Measurements from ENCODE around the gene RHD.
"Not testable (repeated sequence)": the region's sequence is repeated elsewhere in the genome, so short reads cannot be mapped to it uniquely, and the experiment has no call there.

The RHD gene

GRCh38 chr1:25247829-25248754 is 24.2 kb upstream of the RHD start:
- DNase-seq (ENCODE audit: low spot score) = no peak
- Histone ChIP-seq H3K4me3 (peak overlapping the region; percentile 89), H3K27ac (peak overlapping the region; percentile 97 to 100)
- no peak for TF ChIP-seq CTCF (IDR thresholded peaks at IDR 0.05)

GRCh38 chr1:25253911-25254310 is 18.4 kb upstream of the RHD start:
- TF ChIP-seq CTCF (IDR thresholded peaks at IDR 0.05) = no peak
- no peak for DNase-seq (ENCODE audit: low spot score)
- no peak overlapping the region for H3K27ac ChIP-seq

GRCh38 chr1:25255706-25256577 is 16.4 kb upstream of the RHD start:
- no peak for TF ChIP-seq CTCF (IDR thresholded peaks at IDR 0.05)
- H3K27ac ChIP-seq = no peak overlapping the region
- no peak overlapping the region for H3K4me3 ChIP-seq
- DNase-seq (ENCODE audit: low spot score) = no peak

More at GRCh38 chr1:25253911-25254310, 18.4 kb upstream of the RHD start:
- H3K4me3 ChIP-seq = no peak overlapping the region

GRCh38 chr1:25256578-25256965 is 15.7 kb upstream of the RHD start:
- no peak for DNase-seq (ENCODE audit: low spot score)
- peak overlapping the region in 1 of 2 donors; percentile 43 for H3K27ac ChIP-seq
- TF ChIP-seq CTCF (IDR thresholded peaks at IDR 0.05) = no peak
- no peak overlapping the region for H3K4me3 ChIP-seq

- TF ChIP-seq CTCF (IDR thresholded peaks at IDR 0.05) = no peak
- no peak for DNase-seq (ENCODE audit: low spot score)
- no peak overlapping the region for H3K4me3 ChIP-seq
These were observed 15.1 kb upstream of the RHD start for GRCh38 chr1:25257196-25257595.

GRCh38 chr1:25259813-25260212 is 12.5 kb upstream of the RHD start:
- not testable (repeated sequence) for DNase-seq (ENCODE audit: low spot score); H3K4me3 ChIP-seq; H3K27ac ChIP-seq

More at GRCh38 chr1:25257196-25257595, 15.1 kb upstream of the RHD start:
- H3K27ac ChIP-seq = peak overlapping the region in 1 of 2 donors; percentile 43

- not testable (repeated sequence) for DNase-seq (ENCODE audit: low spot score); H3K27ac ChIP-seq; H3K4me3 ChIP-seq
These were observed 12.0 kb upstream of the RHD start for GRCh38 chr1:25260336-25260735.

- DNase-seq (ENCODE audit: low spot score); H3K27ac ChIP-seq: not testable (repeated sequence)
- peak overlapping the region; percentile 69 for H3K4me3 ChIP-seq
These were observed 5.6 kb upstream of the RHD start for GRCh38 chr1:25266554-25267287.

GRCh38 chr1:25267288-25268142 is 4.8 kb upstream of the RHD start:
- H3K4me3 ChIP-seq = peak overlapping the region; percentile 66
- peak overlapping the region; percentile 83 to 84 for H3K27ac ChIP-seq
- DNase-seq (ENCODE audit: low spot score) = not testable (repeated sequence)

GRCh38 chr1:25268143-25268760 is 4.1 kb upstream of the RHD start:
- H3K27ac ChIP-seq = peak overlapping the region; percentile 83 to 84
- H3K4me3 ChIP-seq = peak overlapping the region; percentile 66
- DNase-seq (ENCODE audit: low spot score) = not testable (repeated sequence)
